NCI-H1048 (cell line): ENCODE data around the gene KIF17.

Experiments used
- DNase-seq: peaks from one replicate; lab custom pipeline; 2025; lab: John Stamatoyannopoulos, UW

KIF17 gene

GRCh38 chr1:20625176-20626097, 92.4 kb downstream of the KIF17 start:
- no peak for DNase-seq

DNA sequence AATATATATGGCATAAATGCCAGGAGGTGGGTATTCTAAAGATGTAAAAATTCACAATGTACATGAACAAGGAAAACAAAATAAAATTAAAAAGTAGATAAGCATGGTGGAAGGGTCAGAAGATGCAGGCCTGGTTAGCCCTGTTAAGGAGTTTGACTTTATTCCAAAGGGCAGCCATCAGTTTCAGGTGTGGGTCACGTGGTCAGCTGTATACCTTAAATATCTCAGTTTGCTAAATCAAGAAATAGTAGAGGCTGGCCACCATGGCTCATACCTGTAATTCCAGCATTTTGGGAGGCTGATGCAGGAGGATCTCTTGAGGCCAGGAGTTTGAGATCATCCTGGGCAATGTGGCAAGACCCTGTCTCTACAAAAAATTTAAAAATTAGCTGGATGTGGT, 93.1 kb downstream of the KIF17 start:
- no peak for DNase-seq

DNA sequence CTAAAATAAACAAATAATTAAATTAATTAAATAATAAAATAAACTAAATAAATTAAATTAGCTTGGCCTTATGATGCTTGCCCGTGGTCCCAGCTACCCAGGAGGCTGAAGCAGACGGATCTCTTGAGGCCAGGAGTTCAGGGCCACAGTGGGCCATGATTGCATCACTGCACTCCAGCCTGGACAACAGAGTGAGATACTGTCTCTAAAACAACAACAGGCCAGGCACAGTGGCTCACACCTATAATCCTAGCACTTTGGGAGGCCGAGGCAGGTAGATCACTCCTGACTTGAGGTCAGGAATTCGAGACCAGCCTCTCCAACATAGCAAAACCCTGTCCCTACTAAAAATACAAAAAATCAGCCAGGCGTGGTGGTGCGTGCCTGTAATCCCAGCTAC, 96.8 kb downstream of the KIF17 start:
- no peak for DNase-seq

GRCh38 chr1:20619999-20620398, 97.8 kb downstream of the KIF17 start:
- DNase-seq, result no peak

GRCh38 chr1:20618550-20618949, 99.3 kb downstream of the KIF17 start:
- no peak for DNase-seq

DNA sequence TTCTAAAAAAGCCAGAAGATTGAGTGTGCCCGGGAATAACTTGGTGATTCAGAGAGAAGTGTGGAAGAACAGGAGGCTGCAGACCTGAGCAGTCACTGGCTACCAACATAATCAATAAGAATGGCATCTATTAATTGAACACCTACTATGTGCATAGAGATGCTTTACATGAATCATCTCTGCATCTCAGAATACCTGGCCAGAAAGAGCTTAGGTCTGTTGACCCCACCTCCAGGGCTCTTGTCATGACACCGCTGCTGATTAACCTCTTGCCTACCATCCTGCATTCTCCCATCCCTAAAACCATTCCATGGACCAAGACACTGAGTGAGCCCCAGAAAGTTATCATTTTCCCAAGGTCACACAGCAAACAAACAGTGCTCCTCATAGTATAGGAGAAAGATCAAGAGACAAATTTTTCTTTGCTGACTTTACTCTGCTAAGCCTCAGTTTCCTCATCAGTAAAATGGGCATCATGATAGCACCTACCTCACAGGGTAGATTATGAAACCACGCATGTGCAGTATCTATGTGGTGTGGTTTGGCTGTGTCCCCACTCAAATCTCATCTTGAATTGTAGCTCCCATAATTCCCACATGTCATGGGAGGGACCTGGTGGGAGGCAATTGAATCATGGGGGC, 100.8 kb downstream of the KIF17 start:
- no peak for DNase-seq

DNA sequence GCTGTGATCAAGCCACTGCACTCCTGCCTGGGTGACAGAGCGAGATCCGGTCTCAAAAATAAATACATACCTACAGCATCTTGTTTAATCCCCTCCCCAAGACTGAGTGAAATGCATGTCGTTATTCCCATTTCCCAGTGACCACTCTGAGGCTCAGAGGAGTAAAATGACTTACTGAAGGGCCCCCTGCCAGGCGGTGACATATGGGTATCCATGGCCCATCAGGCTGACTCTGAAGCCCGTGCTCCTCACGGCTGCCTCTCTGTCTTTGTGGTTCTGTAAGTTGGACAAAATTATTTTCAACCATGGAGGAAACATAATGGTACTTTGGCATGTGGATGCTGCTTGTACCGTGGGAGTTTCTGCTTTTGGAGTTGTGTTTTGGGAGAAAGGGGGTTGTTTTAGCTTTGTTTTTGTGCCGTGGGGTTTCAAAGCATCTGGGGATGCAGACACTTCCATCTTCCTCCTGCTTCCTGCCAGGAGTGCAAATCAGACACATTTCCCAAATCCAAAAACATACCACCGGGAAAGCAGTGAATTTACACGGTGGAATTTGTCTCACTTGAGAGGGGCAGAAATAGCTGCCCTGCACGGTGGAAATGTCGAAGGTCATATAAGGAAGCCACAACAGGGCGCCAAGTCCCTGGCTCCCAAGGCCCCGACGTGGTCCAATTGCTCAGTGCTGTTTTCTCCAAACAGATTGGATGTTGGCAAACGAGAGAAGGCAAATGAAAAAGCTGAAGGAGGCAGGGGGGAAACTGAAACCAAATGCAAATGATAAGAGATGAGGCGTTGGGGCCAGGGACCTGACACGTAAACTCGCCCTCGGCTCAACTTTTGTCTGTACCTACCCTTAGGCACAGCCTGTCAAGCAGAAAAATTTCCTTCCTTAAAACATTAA, 101.6 kb downstream of the KIF17 start:
- DNase-seq, result no peak

- no peak for DNase-seq
These were observed 103.7 kb downstream of the KIF17 start for GRCh38 chr1:20614131-20614579.
